Measurements from ENCODE around the gene FAM20C.

Gene FAM20C

DNA sequence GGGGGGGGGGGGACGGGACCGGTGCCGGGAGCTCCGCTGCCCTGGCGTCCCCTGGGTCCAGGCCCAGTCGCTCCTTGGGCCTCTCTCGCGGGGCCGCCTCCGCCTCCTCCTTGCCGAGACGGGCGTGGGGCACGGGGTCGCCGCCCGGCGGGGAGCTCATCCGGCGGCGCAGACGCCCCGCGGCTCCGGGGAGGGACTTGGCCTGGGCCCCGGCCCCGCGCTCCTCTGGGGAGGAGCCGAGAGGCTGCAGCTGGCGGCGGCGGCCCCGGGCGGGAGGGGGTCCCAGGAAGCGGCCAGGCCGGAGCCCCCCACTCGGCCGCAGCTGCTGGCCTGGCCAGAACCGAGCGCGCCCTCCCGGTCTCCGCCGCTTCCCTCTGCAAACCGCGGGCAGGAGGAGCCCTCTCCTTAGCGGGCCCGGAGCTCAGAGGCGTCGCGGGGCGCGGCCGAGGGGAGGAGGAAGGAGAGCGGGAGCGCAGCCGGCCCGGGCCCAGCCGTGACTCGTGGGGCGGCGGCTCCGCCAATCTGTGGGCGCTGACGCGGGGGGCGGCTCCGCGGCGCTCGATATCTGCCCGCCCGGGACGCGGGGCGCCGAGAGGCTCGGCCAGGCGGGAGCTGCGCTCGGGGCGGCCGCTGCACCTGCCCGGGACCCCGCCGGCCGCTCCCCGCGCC is at the start of gene FAM20C:
FAM20C (plus strand) TSS at position 591 of the 669 bp plus-strand sequence. CDS start 629 bp downstream, outside the sequence.
- DNase-seq, result no peak

DNA sequence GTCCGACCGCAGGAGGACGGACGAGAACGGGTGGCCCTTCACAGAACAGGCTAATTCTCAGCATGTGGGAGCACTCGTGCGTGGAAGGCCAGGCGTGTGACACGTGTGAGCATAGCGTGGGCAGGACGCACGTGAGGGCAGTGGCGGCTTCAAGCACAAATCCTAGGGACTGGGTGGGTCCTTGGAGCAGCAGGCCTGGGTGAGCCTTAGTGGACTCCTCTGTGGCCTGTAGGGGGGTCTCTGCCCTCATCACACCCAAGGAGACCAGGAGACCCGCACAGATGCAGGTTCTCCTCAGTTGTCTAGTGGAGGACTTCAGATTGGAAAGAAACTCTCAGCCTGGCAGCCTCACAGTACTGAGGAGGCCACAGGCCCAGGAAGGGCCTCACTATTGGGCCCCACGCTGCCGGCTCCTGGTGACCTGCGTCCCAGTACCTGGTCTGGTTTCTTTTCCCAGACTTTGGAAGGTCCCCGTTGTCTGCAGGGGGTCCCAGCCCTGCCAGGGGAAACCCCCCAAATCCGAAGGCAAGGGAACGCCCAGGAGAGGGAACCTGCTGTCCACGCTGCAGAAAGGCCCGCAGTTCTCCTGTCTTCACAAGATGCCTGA is 49.1 kb upstream of the FAM20C start:
- DNase-seq, result no peak

DNA sequence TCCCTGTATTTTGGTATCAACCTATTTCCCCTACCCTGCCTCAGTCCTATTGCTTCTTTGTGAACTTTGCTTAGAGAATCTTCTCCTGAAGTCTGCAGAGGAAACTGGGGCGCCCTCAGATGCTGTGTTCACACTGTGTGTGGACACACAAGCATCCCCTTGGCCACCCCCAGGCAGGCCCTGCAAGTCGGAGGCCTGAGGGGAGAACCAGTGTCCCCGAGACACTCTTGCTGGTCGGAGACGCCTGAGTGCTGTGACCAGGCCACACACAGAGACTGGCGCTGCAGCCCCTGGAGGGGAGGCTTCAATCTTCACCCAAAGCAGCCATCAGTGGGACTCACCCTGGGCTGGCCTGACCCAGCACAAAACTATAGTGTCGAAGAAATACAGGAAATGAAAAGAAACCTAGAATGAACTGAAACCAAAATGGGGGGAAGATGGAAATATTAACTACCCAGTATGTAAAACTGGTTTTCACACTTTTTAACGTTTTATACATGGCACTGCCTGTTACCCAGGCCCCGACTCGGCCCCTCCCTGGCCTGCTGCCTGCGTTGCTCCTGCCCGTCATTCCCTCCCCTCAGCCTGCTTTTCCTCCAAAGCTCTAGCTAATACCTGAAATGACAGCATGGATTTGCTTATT is 48.4 kb upstream of the FAM20C start:
- no peak for DNase-seq

DNA sequence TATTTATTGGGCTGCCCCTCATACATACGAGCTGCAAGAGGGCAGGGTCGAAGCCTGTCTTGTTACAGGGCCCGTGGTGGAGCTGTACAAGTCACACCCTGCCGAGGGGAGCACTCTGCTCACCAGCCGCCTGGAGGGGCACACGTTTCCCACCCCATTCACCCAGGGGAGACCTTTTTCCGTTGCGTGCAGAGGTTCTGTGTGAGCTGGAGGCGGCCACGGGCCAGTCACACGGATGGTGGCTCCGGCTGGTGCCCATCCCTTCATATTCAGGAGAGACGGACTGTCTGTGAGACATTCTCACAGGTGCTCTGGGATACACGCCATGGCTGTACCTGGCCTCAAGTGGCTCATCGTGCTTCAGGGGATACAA is 47.9 kb upstream of the FAM20C start:
- no peak for DNase-seq

DNA sequence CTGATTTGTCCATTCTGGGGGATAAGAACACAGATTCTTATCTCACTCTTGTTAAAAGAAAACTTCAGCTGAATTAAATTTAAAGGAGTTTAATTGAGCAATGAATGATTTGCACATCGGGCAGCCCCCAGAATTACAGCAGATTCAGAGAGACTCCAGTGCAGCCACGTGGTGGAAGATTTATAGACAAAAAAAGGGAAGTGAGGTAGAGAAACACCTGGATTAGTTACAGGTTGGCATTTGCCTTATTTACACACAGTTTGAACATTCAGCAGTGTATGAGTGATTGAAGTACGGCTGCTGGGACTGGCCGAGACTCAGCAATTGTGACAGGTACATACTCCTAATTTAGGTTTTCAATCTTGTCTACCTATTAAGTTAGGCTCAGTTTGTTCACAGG is 46.5 kb upstream of the FAM20C start:
- DNase-seq, result no peak

DNA sequence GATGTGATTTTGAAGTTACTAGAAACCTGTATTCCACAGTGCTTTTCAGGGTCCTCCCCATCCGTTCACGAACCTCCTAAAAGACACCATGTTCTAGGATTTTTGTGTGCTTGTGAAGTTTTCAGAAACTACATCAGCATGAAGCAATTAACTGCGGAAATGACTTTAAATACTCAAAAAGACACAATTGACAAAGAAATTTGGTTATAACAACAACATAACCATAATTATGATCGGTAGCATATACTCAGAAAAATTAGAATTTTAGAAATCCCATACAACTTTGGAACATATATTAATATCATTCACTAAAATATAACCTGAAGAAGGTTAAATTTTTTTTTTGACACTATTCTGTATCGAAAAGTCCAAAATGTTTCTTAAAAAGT is 43.8 kb upstream of the FAM20C start:
- DNase-seq, result no peak

DNA sequence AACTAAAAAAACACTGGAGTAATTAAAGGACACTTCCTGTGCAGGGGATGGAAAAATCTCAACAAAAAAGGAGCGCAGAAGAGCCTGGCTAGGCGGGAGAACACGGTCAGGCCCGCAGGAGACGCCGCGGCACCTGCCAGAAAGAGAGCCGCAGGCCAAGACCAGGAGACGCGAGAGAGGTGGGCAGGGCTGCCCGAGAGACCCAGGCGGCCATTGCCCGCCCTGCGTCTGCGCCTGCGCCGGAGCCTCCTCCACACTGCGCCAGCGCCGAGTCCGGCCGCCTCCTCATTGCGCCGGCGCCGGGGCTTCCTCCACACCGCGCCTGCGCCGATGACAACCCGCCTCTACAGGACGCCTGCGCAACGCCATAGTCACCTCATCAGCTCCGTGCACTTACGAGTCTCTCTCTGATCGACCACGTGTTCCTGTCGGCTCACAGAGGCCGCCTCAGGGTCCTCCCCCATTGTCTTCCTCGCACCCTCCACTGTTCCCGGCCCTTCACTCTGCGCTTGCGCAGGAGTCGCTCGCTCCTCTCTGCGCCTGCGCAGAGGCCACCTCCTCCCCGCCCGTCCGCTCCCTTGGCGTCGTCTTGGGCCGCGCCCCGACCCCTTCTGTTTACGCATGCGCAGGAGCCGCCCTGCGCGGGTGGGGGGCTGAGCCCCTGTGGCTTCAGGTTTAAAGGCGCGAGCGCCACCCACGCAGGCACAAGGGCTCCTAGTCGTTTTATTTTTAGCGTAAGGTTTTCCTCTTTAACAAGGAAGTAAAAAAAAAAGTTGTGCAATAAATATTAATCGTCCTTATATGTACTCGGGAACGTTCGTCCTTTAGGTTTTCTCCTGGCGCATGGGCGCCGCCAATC is 43.2 kb upstream of the FAM20C start:
- peak; percentile 98 for DNase-seq

DNA sequence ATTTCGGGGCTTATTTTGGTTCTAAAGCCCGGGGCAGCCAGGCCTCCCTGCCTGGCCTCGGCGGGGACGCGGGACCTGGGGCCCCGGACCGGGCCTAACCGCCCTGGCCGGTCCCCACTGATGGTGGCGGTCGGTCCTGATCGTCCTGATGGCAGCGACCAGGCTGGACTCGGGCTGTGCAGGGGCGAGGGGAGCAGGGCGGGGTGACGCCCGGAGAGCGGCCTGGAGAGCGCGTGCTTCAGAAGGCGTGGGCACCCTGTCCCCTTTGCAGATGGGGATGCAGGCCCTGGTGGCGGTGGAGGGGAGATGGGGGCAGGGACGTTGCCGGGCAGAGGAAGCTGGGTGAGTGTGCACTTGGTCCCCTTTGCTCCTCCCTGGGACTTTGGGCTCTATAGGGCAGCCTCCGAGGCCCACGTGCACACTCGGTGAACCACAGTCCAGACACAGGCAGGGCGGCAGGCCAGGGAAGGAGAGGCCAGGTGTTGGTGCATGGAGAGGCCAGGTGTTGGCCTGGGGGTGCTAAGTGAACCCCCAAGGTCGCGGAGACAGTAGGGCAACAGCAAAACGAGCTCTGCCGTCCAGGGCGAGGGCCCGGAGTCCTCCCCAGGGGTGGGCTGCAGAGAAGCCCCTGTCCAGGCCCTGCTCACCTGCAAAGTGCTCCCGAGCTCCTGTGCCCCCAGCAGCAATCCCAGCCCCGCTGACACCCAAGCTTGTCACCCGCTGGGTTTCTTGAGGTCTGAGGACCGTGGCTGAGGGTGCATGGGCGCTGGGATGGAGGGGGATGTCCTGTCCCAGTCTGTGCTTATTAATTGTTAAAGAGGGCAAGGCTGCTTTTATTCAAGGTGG is 42.4 kb upstream of the FAM20C start:
- DNase-seq, result no peak

DNA sequence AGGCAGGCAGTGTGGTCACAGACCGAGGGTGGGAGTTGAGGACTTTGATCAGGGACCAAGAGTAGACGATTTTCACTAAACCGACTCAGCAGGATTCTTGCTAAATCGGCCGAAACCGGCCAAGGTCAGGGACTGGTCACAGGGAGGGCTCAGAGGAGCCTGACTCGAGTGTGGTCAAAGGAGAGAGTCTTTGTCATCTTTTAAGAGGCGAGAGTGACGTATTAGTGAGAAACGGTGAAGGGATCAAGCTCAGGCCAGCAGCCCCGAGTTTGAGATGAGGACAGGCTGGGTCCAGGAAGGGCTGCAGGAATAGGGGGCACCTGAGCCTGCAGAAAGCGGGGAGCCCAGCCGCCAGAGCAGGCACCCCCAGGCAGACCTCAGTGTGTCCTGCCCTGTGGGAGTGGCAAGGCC is 41.6 kb upstream of the FAM20C start:
- no peak for DNase-seq

DNA sequence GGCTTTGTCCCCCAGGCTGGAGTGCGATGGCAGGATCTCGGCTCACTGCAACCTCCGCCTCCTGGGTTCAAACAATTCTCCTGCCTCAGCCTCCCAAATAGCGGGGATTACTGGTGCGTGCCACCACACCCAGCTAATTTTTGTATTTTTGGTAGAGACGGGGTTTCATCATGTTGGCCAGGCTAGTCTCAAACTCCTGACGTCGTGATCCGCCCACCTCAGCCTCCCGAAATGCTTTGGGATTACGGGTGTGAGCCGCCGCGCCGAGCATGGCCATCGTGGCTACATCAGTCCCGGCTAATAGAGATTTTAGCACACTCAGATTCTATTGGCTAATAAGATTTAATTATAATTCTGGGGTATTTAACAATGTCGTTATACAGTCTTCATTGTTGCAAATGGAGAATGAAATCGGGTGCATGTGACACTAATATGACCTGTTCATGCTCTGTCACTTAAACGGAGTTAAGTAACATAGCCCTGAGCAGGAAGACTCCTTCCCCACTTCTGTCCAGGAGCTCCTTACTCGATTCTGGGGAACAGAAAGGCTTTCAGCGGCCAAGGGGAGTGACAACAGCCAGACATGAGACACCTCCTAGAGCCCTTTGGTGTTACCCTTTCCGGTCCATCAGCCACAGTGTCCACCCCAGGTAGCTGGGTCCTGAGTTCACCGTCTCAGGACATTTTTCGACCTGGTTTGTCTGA is 40.9 kb upstream of the FAM20C start:
- DNase-seq, result no peak

DNA sequence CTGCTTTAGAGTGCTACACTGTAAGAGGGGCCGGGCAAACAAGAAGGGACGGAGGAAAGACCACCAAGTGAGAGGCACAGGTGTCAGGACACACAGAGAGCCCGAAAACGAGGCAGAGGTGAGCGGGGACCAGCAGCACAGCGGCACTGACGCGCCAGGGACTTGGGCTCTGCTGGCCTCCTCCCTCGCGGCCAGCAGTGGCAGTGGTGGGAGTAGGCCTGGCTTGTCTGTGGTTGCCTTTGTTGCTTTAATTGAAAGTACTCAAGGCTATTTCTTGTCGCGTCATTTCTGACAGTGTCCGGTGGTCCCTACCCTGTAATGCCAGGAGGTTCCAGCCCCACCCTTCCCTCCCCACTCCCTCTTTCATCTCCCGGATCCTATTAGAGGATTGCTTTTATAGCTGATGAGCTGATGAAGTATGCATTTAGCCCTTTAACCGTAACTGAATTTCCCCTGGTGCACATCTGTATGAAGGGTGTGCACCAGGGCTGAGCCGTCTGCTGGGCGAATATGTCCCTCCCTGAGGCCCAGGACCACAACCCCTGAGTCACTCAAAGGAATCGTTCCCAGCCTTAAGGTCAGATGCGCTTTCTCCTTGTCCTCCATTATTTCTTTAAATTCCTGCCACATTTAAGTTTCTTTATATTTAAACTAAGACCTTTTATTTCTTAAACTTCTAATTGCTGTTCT is 39.5 kb upstream of the FAM20C start:
- DNase-seq, result no peak

DNA sequence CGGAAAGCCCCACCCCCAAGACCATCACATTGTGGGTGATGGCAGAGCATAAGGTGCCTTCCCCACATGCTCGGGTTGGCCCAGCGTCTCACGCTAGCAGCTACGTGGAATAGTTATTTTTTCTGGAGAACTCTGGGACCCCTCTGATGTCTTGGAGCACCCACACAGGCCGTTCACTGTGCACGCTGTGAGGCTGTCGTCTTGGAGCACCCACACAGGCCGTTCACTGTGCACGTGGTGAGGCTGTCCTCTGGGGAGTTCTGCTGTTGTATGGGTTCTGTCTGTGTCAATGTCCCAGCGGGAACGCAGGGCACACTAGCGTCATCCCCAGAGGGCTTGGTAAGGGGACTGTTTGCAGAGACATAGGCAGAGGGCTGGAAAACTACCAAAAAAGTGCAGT is 38.8 kb upstream of the FAM20C start:
- no peak for DNase-seq

DNA sequence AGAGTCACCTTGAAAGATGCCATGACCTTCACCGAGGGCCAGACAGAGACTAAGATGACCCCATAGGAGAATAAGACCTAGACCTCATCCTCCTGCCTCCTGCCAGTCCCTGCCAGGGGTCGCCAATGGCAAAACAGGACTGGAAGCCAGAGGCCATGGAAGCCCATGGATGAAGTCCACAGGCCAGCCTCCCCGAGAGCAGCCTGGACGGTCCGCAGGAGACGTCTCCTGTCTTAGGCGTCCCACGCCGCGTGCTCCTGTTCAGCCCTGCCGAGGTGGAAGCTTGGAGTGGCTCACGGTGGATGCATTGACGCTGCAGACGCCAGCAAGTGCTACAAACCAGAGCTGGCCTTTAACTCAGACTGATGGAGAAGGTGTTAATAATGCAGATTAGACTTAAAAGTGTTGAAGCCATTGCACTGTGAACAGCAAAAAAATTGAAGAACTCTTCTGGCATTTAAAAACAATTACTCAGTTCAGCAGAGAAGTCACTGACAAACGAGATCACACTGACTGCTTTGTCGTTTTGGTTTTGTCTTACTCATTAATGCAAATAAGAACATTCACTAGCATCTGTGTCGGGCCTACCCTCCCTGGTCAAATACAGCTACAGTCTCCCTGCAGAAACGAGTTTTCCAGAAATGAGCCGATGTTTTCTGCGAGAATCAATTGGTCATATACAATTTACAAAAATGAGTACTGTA is 38.1 kb upstream of the FAM20C start:
- DNase-seq, result no peak

DNA sequence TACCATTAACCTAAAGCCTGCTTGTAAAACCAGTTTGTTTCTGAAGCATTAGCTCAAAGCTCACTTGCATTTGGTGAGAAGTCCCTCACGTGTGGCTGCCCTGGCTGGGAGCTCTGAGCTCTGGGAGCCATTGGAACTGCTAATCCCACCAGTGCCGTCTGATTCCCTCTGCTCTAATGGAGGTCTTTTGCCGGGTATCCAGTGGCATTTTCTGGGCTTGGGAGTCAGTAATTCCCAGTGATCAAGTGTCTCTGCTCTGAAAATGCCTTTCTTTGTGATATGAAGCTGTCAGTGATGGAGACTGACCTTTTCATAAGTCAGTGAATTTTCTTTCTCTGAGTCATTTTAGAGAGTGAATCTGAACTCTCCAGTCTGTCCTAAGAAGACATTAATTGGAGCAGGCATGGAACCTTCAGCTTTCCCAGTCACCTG is 36.9 kb upstream of the FAM20C start:
- DNase-seq, result no peak

DNA sequence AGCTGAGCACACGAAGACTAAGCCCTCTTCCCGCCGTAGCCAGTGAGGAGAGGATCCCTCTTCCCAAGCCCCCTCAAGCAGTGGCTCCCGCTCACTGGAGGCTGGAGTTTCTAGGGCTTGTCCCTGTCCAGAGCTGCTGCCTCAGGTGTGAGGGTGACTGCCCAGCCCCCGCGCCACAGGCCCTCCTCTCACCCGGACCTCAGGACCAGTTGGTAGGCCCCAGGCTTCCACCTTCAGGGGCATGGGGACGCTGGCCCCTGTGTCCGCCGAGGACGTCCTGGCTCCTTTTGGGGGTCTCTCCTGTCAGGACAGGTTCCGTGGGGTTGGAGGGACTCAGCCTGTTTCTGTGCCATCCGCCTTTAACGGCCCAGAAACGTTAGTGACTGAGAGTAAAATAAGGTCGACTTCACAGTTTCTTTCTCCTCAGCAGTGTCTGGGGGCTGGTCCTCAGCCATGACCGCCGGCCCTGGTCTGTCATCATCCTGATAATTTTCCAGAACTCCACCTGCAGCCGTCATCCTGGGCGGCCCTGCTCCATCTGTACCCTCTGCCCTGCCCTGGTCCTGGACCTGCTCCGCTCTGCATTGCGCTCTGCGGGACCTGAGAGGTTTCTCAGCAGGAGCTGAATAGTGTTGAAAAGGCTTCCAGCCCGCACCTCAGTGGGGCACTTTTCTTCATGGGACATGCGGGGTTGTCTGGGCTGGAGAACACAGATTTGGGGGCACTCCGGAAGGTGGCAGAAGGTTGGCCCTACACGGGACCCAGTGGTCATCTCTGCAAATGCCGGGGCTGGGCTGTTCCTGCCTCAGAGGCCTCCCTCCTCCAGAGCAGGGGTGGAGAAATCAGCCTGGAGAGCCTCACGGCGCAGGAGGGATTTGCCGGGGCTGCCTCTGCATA is 36.0 kb upstream of the FAM20C start:
- DNase-seq, result no peak

DNA sequence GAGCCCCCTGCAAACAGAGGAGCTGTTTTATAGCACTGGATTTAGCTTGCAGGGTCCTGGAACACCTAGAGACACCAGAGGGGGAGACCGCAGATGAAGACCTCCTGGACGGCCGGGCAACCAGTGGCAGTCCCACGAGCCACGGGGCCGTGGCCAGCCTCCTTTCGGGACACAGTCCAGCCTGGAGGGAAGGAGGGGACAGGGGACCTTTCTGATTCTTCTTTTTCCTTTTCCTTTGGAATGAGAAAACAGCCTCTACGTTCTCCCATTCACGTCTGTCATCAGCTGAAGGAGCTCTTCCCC is 35.4 kb upstream of the FAM20C start:
- DNase-seq, result no peak

DNA sequence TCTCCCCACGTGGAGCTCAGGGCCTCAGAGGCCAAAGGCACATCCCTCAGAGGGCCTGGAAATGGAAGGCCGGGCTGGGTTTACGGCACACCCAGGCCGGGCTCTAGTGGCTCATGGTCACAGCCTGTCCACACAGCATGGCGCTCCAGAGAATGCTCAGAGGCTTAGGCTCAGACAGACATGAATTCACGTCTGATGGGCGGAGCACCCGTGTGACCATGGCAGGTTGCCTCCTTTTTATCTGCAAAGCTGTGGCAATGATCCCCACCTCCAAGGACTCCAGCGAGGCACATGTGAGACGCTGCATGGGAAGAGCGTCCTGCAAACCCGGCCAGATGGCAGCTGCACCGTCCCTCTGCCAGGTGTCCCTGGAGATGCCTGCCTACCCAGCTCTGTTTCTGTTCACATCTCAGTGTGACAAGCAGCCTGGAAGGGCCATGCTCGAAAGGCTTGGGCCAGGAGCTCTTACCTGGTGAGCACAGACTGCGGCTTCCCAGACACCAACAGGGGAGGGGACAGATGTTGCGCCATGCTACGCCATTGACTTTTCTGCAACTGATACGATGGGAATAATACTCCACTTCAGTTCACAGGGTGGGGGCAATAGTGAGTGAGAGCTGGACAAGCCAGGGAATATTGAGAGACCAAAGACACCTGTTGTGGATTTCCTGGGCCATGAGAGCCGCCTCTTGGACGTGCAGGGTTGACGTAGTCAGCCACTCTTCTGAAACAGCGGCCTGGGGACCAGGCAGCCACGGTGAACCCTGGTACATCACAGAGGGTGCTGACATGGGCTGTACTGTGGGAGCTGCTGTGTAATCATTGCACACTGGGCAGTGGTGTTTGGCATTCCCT is 34.4 kb upstream of the FAM20C start:
- no peak for DNase-seq

DNA sequence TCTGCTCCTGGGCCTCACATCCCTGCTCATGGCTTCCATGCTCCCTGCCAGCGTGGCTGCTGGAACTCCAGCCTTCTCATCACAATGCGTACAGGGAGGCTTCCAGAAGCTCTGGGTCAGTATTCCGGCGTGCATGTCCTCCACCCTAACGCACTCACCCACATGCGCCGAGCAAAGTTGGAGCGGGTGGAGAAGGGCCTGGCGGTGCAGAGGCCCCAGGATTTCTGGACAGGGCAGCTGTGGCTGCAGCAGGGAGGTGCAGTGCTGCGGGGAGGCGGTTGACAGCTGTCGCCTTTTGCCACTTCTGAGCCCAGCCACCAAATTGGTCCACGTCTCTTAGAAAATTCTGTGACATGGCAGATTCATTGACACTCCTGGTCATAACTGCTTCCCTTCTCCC is 33.6 kb upstream of the FAM20C start:
- DNase-seq, result no peak
